IPS DF 6.9 (cell line): ENCODE measurements around the gene CFD.

ENCODE experiments used
- DNase-seq: peaks from one replicate; pipeline ENCODE4 v3.0.0-alpha.2; 2013; ENCODE audit warnings: low read depth, low spot score
- H3K27ac ChIP-seq: one replicate; pipeline ENCODE4 v1.5.1; 2013; ENCODE audit warnings: low read length, control low read depth
- H3K27me3 ChIP-seq: 2 replicates; pipeline ENCODE4 v1.6.1; 2013; ENCODE audit warnings: mild to moderate bottlenecking, low read length; ENCODE audit not compliant: control insufficient read depth, insufficient read depth
- H3K36me3 ChIP-seq: 2 replicates; pipeline ENCODE4 v1.6.1; 2013; ENCODE audit warnings: low read length; ENCODE audit not compliant: control insufficient read depth, insufficient read depth
- H3K4me1 ChIP-seq: 2 replicates; pipeline ENCODE4 v1.6.1; 2013; ENCODE audit warnings: low read length; ENCODE audit not compliant: control insufficient read depth, insufficient read depth
- H3K4me3 ChIP-seq: 2 replicates; pipeline ENCODE4 v1.5.1; 2013; ENCODE audit warnings: mild to moderate bottlenecking, low read length
- H3K9me3 ChIP-seq: 2 replicates; pipeline ENCODE4 v1.6.1; 2013; ENCODE audit warnings: low read length, inconsistent platforms; ENCODE audit not compliant: control insufficient read depth, insufficient read depth
- whole genome bisulfite sequencing: extraction: QIAGEN DNeasy Blood & Tissue Kit; methylation state at CpG from one replicate; pipeline ENCODE4 v1.1.7; 2013; ENCODE audit warnings: mixed read lengths, missing lambda C conversion rate; ENCODE audit not compliant: insufficient read length, insufficient coverage; 5-methylcytosine and 5-hydroxymethylcytosine counted together

The CFD gene

DNA sequence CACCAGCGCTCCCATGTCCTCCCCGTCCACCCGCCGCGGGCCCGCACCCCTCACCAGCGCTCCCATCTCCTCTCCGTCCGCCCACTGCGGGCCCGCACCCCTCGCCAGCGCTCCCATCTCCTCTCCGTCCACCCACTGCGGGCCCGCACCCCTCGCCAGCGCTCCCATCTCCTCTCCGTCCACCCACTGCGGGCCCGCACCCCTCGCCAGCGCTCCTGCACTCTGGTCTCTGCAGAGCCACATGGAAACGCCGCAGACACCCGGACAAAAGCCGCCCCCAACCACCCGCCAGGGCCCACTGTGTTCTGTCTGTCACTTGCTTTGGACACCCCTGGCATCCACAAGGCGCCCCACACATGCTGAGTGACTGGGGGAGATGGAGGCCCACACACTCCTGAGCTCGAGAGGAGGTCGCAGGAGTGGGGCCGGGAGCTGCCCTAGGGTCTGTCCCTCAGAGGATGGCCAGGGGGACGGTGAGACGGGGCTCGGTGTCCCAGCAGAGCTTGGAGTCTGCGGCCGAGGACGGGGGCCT, 7.4 kb downstream of the CFD start:
- no peak for DNase-seq
- H3K4me3 ChIP-seq = no peak overlapping the region
- no peaks in the 10 kb centered on the region for H3K27me3 ChIP-seq
- H3K27ac ChIP-seq = no peak overlapping the region
- peaks cover 6% of the 10 kb centered on the region for H3K4me1 ChIP-seq
- WGBS = no CpG with 5 or more reads among the region's 38 CpGs
- peaks cover 15% of the 10 kb centered on the region; the same call in 1 of the 2 replicates for H3K36me3 ChIP-seq
- no peaks in the 10 kb centered on the region for H3K9me3 ChIP-seq

DNA sequence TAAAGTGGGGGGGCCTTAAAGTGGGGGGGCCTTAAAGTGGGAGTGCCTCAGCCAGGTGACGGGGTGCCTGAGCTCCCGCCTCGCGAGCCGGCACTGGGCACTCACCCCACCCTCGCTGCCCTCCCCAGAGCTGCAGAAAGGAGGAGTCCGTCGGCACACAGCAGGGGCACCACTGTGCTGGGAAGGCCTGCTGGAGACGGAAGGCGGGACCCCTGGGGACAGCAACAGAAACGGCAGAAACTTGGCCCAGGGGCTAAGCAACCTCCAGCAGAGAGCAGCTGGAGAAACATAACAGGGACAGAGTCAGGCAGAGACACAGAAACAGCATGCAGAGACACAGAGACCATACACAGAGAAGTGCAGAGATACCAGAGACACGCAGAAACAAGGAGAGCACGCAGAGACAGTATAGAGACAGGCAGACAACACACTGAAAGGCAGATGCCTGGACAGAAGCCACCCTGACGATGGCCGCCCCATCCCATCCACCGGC, 7.9 kb downstream of the CFD start:
- H3K36me3 ChIP-seq = peaks cover 15% of the 10 kb centered on the region; the same call in 1 of the 2 replicates
- no peak overlapping the region for H3K27ac ChIP-seq
- H3K9me3 ChIP-seq = no peaks in the 10 kb centered on the region
- no peaks in the 10 kb centered on the region for H3K27me3 ChIP-seq
- no peak overlapping the region for H3K4me3 ChIP-seq
- no peak for DNase-seq
- no CpG with 5 or more reads among the region's 16 CpGs for WGBS
- peaks cover 10% of the 10 kb centered on the region for H3K4me1 ChIP-seq

DNA sequence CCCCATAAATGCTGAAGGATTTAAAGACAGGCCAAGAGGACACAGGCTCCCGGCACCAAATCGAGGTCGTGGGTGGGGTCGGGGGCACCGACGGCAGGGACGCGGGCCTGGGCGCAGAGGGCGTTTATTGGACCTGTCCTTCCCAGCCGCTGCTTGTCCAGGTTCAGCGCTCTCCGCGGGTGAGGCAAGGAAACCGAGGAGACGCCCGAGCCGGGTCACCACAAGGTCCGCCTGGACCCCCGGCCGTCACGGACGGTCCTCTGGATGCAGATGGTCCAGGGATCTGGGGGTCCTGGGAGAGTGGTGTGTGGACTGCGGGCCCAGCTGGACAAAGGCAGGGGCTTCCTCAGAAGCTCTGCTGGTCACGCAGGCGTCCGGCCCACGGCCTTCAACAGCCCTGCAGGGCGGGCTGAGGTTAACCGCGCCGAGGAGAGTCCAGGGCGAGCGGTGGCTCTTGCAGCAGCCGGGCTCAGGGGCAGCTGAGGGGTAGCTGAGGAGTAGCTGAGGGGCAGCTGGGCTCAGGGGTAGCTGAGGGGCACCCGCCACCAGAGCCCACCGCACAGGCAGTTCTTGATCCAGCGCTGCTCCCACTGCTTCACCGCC, 8.5 kb downstream of the CFD start:
- no peak overlapping the region for H3K4me3 ChIP-seq
- H3K27me3 ChIP-seq = no peaks in the 10 kb centered on the region
- peaks cover 10% of the 10 kb centered on the region for H3K4me1 ChIP-seq
- H3K36me3 ChIP-seq = peaks cover 15% of the 10 kb centered on the region; the same call in 1 of the 2 replicates
- no peak overlapping the region for H3K27ac ChIP-seq
- no peak for DNase-seq
- WGBS = no CpG with 5 or more reads among the region's 39 CpGs
- no peaks in the 10 kb centered on the region for H3K9me3 ChIP-seq

DNA sequence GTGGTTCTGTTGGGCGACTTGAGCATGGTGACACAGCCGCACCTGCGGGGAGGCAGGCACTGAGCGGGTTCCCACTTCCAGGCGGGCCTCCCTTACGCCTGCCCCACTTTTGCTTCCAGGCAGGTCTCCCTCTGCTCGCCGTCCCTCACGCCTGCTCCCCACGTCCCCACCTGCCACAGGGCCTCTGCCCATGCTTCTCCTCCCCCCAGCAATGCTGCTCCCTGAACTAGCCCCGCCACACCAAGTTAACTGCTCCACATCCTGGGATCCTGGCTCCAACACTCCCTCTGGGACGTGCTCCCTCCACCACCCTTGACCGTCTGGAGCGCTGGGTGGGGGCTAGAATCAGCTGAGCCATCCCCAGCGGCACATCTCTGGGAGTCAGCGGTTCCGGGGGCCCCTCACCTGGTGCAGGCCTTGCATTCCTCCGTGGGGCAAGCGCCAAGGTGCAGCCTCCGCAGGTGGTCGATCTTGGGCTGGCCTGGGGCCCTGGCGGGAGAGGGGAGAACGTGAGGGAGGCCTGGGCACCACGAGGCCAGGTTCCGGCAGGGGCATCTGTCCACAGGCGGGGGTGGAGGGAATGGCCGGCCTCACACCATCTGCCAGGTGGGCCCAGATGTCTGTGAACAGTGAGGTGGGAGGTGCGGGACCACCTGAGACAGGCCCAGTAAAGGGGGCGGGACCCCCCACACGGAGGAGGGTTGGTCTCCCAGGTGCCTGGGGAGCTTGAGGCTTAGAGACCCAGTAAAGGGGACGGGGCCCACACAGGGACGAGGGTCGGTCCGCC, 9.2 kb downstream of the CFD start:
- H3K9me3 ChIP-seq = no peaks in the 10 kb centered on the region
- no peak overlapping the region for H3K27ac ChIP-seq
- peaks cover 14% of the 10 kb centered on the region for H3K4me1 ChIP-seq
- H3K27me3 ChIP-seq = no peaks in the 10 kb centered on the region
- no CpG with 5 or more reads among the region's 34 CpGs for WGBS
- no peak for DNase-seq
- no peak overlapping the region for H3K4me3 ChIP-seq
- peaks cover 18% of the 10 kb centered on the region; the same call in 1 of the 2 replicates for H3K36me3 ChIP-seq

DNA sequence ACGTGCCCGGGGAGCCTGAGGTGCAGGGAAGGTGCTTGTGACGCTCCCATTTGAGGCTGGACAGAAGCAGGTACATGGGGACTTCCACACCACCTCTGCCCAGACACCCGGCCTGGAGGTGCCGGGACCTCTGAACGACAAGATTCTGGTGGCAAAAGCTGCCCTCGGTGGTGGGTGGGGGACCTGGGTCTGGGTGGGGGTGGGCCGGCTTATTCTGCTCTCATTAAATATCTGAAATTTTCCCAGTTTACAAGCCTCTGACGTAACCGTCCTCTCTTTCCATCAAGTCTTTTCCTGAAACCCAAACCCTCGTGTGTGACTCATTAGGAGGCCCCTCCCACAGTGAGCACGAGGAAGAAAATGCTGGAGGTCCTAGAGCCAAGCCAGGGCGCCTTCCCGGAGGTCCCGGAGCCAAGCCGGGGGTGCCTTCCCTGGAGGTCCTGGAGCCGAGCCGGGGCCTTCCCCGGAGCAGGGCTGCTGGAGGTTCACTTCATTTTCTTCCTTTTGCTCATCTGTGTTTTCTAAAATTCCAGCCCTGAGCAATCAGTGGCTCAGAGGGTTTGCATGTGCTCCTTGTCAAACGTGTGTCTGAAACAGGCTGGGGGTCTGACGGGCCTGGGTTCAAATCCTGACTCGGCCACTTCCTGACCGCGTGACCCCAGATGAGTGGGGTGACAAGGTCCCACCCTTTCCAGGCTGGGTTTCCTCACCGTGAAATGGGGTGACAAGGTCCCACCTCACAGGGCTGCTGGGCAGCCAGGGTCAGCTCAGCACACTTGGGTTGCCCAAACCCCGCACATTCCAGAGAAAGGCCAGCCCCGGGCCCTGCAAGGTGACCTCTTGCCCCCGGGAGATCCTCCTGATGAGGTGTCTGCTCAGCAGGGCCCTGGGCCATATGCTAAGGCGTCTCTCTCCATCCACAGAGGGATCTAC, 10.0 kb downstream of the CFD start:
- WGBS = no CpG with 5 or more reads among the region's 29 CpGs

DNA sequence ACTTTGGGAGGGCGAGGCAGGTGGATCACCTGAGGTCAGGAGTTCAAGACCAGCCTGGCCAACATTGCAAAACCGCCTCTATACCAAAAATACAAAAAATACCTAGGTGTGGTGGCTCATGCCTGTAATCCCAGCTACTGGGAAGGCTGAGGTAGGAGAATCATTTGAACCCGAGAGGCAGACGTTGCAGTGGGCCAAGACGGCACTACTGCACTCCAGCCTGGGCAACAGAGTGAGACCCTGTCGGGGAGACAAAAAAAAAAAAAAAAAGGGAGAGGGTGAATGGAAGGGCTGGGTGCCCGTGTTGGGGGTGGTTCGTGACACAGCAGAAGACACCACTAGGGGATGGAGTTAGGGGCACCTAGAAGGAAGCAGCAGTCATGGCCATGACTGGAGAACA, 10.8 kb downstream of the CFD start:
- no CpG with 5 or more reads among the region's 8 CpGs for WGBS
- H3K27me3 ChIP-seq = no peaks in the 10 kb centered on the region
- H3K4me3 ChIP-seq = no peak overlapping the region
- H3K9me3 ChIP-seq = no peaks in the 10 kb centered on the region
- no peak overlapping the region for H3K27ac ChIP-seq
- H3K4me1 ChIP-seq = peaks cover 14% of the 10 kb centered on the region
- no peak for DNase-seq
- peaks cover 21% of the 10 kb centered on the region; the same call in 1 of the 2 replicates for H3K36me3 ChIP-seq

More for the DNA sequence above, 10.0 kb downstream of the CFD start:
- Histone ChIP-seq H3K27ac (no peak overlapping the region), H3K27me3 (no peaks in the 10 kb centered on the region), H3K9me3 (no peaks in the 10 kb centered on the region), H3K36me3 (peaks cover 18% of the 10 kb centered on the region; the same call in 1 of the 2 replicates), H3K4me1 (peaks cover 14% of the 10 kb centered on the region), H3K4me3 (no peak overlapping the region)
- DNase-seq = no peak

DNA sequence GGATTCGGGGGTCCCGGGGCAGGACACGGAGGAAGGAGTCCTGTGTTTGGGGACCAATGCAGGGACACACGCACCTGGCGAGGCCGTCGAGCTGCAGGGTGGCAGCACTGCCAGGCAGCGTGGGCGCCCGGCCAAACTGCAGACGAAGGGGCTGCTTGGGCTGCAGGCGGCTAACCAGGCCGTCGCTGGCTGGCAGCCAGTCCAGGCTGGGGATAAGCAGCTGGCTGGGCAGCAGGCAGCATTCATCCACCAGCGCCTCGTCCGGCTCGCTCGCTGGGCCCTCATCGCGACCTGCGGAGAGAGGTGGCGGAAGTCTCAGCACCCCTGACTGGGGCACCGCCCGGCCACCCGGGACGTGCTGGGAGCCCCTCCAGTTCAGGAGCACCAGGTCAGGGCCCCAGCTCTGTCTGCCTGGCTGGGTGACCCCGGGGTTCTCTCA, 11.5 kb downstream of the CFD start:
- WGBS = no CpG with 5 or more reads among the region's 28 CpGs
- Histone ChIP-seq H3K4me1 (peaks cover 13% of the 10 kb centered on the region), H3K27ac (no peak overlapping the region), H3K27me3 (no peaks in the 10 kb centered on the region), H3K36me3 (peaks cover 21% of the 10 kb centered on the region; the same call in 1 of the 2 replicates), H3K9me3 (no peaks in the 10 kb centered on the region), H3K4me3 (no peak overlapping the region)
- no peak for DNase-seq

DNA sequence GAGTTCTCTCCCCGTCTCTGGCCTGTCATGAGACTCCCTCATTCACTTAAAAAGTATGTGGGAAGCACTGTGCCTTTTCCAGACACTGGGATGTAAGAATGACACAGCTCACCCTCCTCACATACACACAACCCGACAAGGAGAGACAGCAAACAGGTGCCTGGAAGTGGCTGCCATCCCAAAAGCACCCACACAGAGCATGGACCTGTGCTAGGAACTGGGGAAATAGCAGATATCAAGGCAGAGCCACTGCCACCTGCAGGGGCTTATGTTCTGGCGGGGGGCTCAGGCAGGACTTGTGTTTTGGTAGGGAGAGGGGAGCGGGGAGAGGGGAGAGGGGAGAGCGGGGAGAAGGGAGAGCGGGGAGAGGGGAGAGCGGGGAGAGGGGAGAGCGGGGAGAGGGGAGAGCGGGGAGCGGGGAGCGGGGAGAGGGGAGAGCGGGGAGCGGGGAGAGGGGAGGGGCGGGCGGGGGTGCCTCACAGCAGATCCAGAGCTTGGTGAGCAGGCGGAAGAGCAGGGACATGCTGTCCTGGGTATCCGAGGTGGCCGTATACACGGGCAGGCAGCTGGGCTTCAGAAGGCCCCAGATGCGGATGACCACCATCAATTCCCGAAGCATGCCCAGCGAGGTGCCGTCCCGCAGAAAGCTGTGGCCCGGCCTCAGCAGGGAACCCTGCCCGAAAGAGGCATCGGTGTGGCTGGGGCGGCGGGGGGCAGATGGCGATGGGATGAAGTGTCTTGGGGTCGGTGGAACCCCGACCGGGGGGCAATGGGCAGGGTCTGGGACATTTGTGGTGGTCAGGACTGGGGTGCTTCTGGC, 12.2 kb downstream of the CFD start:
- Histone ChIP-seq H3K36me3 (peaks cover 21% of the 10 kb centered on the region; the same call in 1 of the 2 replicates), H3K27me3 (no peaks in the 10 kb centered on the region), H3K9me3 (no peaks in the 10 kb centered on the region), H3K27ac (no peak overlapping the region), H3K4me3 (no peak overlapping the region), H3K4me1 (peaks cover 13% of the 10 kb centered on the region)
- DNase-seq = no peak
- no CpG with 5 or more reads among the region's 33 CpGs for whole genome bisulfite sequencing

DNA sequence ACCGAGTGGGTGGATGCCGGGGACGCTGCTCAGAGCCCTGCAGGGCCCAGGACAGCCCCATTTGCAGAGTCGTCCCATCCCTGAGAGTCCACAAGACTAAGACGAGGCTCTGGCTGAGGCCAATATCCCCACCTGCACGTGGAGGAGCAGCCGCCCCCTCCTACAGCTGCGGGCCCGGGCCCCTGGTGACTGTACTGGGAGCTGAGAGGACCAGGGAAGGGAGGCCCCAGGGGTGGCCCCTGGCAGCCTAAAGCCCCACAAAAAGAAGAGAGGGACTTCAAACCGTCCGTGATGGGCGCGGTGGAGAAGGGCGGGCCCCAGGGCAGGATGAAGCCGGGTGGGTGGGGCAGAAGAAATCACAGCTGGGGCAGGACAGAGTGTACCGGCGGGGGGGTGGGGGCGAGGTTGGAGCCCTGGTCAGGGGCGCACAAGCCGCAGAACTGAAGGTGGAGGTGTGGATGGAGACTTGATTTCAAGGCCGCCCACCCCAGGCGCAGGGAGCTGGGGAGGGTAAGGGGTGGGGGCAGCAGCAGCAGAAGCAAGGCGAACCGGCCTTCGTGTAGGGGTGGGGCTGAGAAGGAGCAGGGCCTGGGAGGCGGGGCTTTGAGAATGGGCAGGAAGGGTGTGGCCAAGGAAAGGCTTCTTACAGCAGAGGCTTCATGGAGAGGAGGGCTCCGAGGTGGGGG, 12.9 kb downstream of the CFD start:
- no peaks in the 10 kb centered on the region for H3K27me3 ChIP-seq
- DNase-seq = no peak
- peaks cover 11% of the 10 kb centered on the region for H3K4me1 ChIP-seq
- WGBS = no CpG with 5 or more reads among the region's 27 CpGs
- H3K36me3 ChIP-seq = peaks cover 23% of the 10 kb centered on the region; the same call in 1 of the 2 replicates
- H3K9me3 ChIP-seq = no peaks in the 10 kb centered on the region
- no peak overlapping the region for H3K4me3 ChIP-seq
- H3K27ac ChIP-seq = no peak overlapping the region
